Stimulated activated CD8-positive, alpha-beta memory T cell treated with anti-CD3 and anti-CD28 coated beads, Interleukin-4, amount 100 ng/mL, for 24 hours (primary cell): ENCODE measurements around the gene DGKH.
"Not testable (repeated sequence)": the region's sequence is repeated elsewhere in the genome, so short reads cannot be mapped to it uniquely, and the experiment has no call there.

Experiments
- DNase-seq: peaks from one replicate; pipeline ENCODE4 v3.0.0-alpha.2; 2020; ENCODE audit warnings: low read depth

DGKH gene

GRCh38 chr13:42075517-42075916 lies 27.1 kb downstream of the DGKH start:
- DNase-seq: no peak

- DNase-seq: no peak
These were observed 27.9 kb downstream of the DGKH start for GRCh38 chr13:42076309-42076713.

GRCh38 chr13:42078128-42078808 lies 29.8 kb downstream of the DGKH start:
- DNase-seq: no peak

- DNase-seq: no peak
These were observed 34.8 kb downstream of the DGKH start for GRCh38 chr13:42083138-42083770.

GRCh38 chr13:42084722-42085121 lies 36.3 kb downstream of the DGKH start:
- no peak for DNase-seq

GRCh38 chr13:42086582-42086981 lies 38.1 kb downstream of the DGKH start:
- DNase-seq: no peak

GRCh38 chr13:42094516-42095040 lies 46.1 kb downstream of the DGKH start:
- no peak for DNase-seq

GRCh38 chr13:42096222-42096621 lies 47.8 kb downstream of the DGKH start:
- DNase-seq: not testable (repeated sequence)

- DNase-seq: no peak
These were observed 51.7 kb downstream of the DGKH start for GRCh38 chr13:42099962-42100675.

GRCh38 chr13:42100960-42101359 lies 52.5 kb downstream of the DGKH start:
- DNase-seq: no peak

GRCh38 chr13:42101821-42102585 lies 53.6 kb downstream of the DGKH start:
- no peak for DNase-seq

- DNase-seq: no peak
These were observed 54.8 kb downstream of the DGKH start for GRCh38 chr13:42102961-42103865.

- no peak for DNase-seq
These were observed 58.5 kb downstream of the DGKH start for GRCh38 chr13:42106998-42107397.

GRCh38 chr13:42107421-42107820 lies 59.0 kb downstream of the DGKH start:
- DNase-seq: no peak

- no peak for DNase-seq
These were observed 59.8 kb downstream of the DGKH start for GRCh38 chr13:42108217-42108616.

- DNase-seq: no peak
These were observed 61.5 kb downstream of the DGKH start for GRCh38 chr13:42109957-42110356.

GRCh38 chr13:42110410-42111155 lies 62.1 kb downstream of the DGKH start:
- no peak for DNase-seq

GRCh38 chr13:42112864-42113263 lies 64.4 kb downstream of the DGKH start:
- DNase-seq: no peak

- no peak for DNase-seq
These were observed 65.0 kb downstream of the DGKH start for GRCh38 chr13:42113478-42113877.

- DNase-seq: no peak
These were observed 65.8 kb downstream of the DGKH start for GRCh38 chr13:42114278-42114677.
